ENCODE measurements around the gene SLC40A1.

GRCh38 chr2:189527041-189527750 is 53.4 kb downstream of the SLC40A1 start:
- TF ChIP-seq CTCF (IDR thresholded peaks at IDR 0.05): no peak
- no peak for TF ChIP-seq POLR2A (IDR thresholded peaks at IDR 0.05)

All from uterus (tissue), 2 donors.